Stimulated activated CD4-positive, alpha-beta T cell treated with anti-CD3 and anti-CD28 coated beads, TNF-alpha, amount 100 ng/mL, for 1 hour (primary cell): ENCODE data around the gene EP300.
"Not testable (repeated sequence)": the region's sequence is repeated elsewhere in the genome, so short reads cannot be mapped to it uniquely, and the experiment has no call there.

ENCODE experiments used
- DNase-seq, 3 donors: peaks; one replicate each; pipeline ENCODE4 v3.0.0-alpha.2; 2020; ENCODE audit warnings: low read depth in 3 of 3, low spot score in 1 of 3

EP300 gene

GRCh38 chr22:41078931-41079330 lies 13.5 kb upstream of the EP300 start:
- DNase-seq = no peak

GRCh38 chr22:41085842-41086241 lies 6.5 kb upstream of the EP300 start:
- no peak for DNase-seq

GRCh38 chr22:41091132-41092022 lies 1.0 kb upstream of the EP300 start:
- DNase-seq = peak; percentile 98 to 99 (median 99)

- no peak for DNase-seq
Measured at GRCh38 chr22:41092847-41093411, 537 bp downstream of the EP300 start.

GRCh38 chr22:41094041-41094593 lies 1.7 kb downstream of the EP300 start:
- no peak for DNase-seq

GRCh38 chr22:41096391-41096790 lies 4.0 kb downstream of the EP300 start:
- no peak for DNase-seq

GRCh38 chr22:41096841-41097240 lies 4.4 kb downstream of the EP300 start:
- no peak for DNase-seq

- no peak for DNase-seq
Measured at GRCh38 chr22:41099036-41099435, 6.6 kb downstream of the EP300 start.

- no peak for DNase-seq
Measured at GRCh38 chr22:41106122-41106968, 14.0 kb downstream of the EP300 start.

- DNase-seq = not testable (repeated sequence)
Measured at GRCh38 chr22:41106969-41107325, 14.6 kb downstream of the EP300 start.

GRCh38 chr22:41110968-41111367 lies 18.6 kb downstream of the EP300 start:
- DNase-seq = no peak

- no peak for DNase-seq
Measured at GRCh38 chr22:41116342-41116741, 23.9 kb downstream of the EP300 start.

- DNase-seq = no peak
Measured at GRCh38 chr22:41117127-41117965, 25.0 kb downstream of the EP300 start.

- DNase-seq = no peak
Measured at GRCh38 chr22:41123151-41123550, 30.8 kb downstream of the EP300 start.

GRCh38 chr22:41124086-41124485 lies 31.7 kb downstream of the EP300 start:
- no peak for DNase-seq

GRCh38 chr22:41127451-41127850 lies 35.1 kb downstream of the EP300 start:
- no peak for DNase-seq

GRCh38 chr22:41128606-41129005 lies 36.2 kb downstream of the EP300 start:
- no peak for DNase-seq

- DNase-seq = no peak
Measured at GRCh38 chr22:41132550-41132949, 40.2 kb downstream of the EP300 start.

GRCh38 chr22:41140365-41140957 lies 48.1 kb downstream of the EP300 start:
- no peak for DNase-seq

- not testable (repeated sequence) for DNase-seq
Measured at GRCh38 chr22:41145921-41146320, 53.5 kb downstream of the EP300 start.
